AG04450 (cell line): ENCODE measurements around the gene POLD2. TPM values are rescaled to one million over a fixed set of nuclear protein-coding genes. Genes with fewer than 3 reads are reported as not detected.

Experiments
- CTCF ChIA-PET: fragments of 300-600, 350-600 bp; formaldehyde crosslinking; extraction: SDS; loops from one replicate; lab custom pipeline; 2022; ENCODE audit warnings: antibody characterized with exemption, inconsistent platforms; lab: Charles Lee
- POLR2A ChIA-PET: fragments of 350-600 bp; formaldehyde crosslinking; extraction: SDS; loops from one replicate; lab custom pipeline; 2021; ENCODE audit warnings: antibody characterized with exemption, inconsistent platforms; lab: Yijun Ruan, JAX
- DNase-seq: peaks from one replicate; pipeline ENCODE4 v3.0.0-alpha.2; 2011; ENCODE audit warnings: low read depth, low spot score
- H3K27ac ChIP-seq: one replicate; pipeline ENCODE4 v1.5.1; 2012; ENCODE audit warnings: low read depth, low read length, control low read depth
- H3K27me3 ChIP-seq: one replicate; pipeline ENCODE4 v1.6.0; 2012; ENCODE audit warnings: low read length; ENCODE audit not compliant: control insufficient read depth, insufficient read depth
- H3K4me3 ChIP-seq: 2 replicates; pipeline ENCODE4 v1.5.1; 2011; ENCODE audit warnings: mild to moderate bottlenecking, low read depth, low read length, control low read depth
- H3K9me3 ChIP-seq: 2 replicates; pipeline ENCODE4 v1.5.1; 2012; ENCODE audit warnings: low read length; ENCODE audit not compliant: control insufficient read depth, insufficient read depth
- CTCF ChIP-seq: IDR thresholded peaks from 2 replicates; pipeline ENCODE4 v1.5.1; 2011; ENCODE audit warnings: low read depth, low read length, control low read depth, inconsistent platforms
- polyA plus RNA-seq: library from polyadenylated mRNA; depleted of rRNA; stranded (reverse); fragments of >200 nt; gene quantifications from 2 replicates; pipeline ENCODE4 v1.2.3, GENCODE V29; 2011

Gene POLD2
- polyA plus RNA-seq, 1 experiment: 64.8 TPM

GRCh38 chr7:44109991-44110390 is 13.4 kb downstream of the POLD2 start:
- peaks cover 4% of the 10 kb centered on the region; the same call in 1 of the 2 replicates for H3K9me3 ChIP-seq
- no peaks in the 10 kb centered on the region for H3K27me3 ChIP-seq
- H3K27ac ChIP-seq: no peak overlapping the region
- no peak for DNase-seq
- no peak overlapping the region for H3K4me3 ChIP-seq
- POLR2A ChIA-PET: no interaction called here
- CTCF ChIA-PET: no interaction called here
- TF ChIP-seq CTCF: no peak

GRCh38 chr7:44108768-44109750 is 14.3 kb downstream of the POLD2 start:
- POLR2A ChIA-PET: no interaction called here
- DNase-seq: no peak
- no peak for TF ChIP-seq CTCF
- no peaks in the 10 kb centered on the region for H3K27me3 ChIP-seq
- no peak overlapping the region for H3K4me3 ChIP-seq
- H3K9me3 ChIP-seq: peaks cover 4% of the 10 kb centered on the region; the same call in 1 of the 2 replicates
- no peak overlapping the region for H3K27ac ChIP-seq
- CTCF ChIA-PET: no interaction called here

GRCh38 chr7:44107961-44108767 is 15.2 kb downstream of the POLD2 start:
- H3K4me3 ChIP-seq: no peak overlapping the region
- H3K9me3 ChIP-seq: peaks cover 4% of the 10 kb centered on the region; the same call in 1 of the 2 replicates
- POLR2A ChIA-PET: no interaction called here
- CTCF ChIA-PET: no interaction called here
- DNase-seq: no peak
- no peaks in the 10 kb centered on the region for H3K27me3 ChIP-seq
- H3K27ac ChIP-seq: no peak overlapping the region
- no peak for TF ChIP-seq CTCF

GRCh38 chr7:44107116-44107960 is 16.0 kb downstream of the POLD2 start:
- CTCF ChIA-PET: no interaction called here
- no peak for DNase-seq
- POLR2A ChIA-PET: no interaction called here
- Histone ChIP-seq H3K27me3 (no peaks in the 10 kb centered on the region), H3K27ac (no peak overlapping the region), H3K9me3 (peaks cover 4% of the 10 kb centered on the region; the same call in 1 of the 2 replicates), H3K4me3 (no peak overlapping the region)
- TF ChIP-seq CTCF: no peak
